ENCODE results near the gene CLUH. TPM values are rescaled to one million over a fixed set of nuclear protein-coding genes. Genes with fewer than 3 reads are reported as not detected.
A peak's percentile ranks its signal among the peaks of the same experiment; 100 is the strongest.

CLUH gene, protein sequence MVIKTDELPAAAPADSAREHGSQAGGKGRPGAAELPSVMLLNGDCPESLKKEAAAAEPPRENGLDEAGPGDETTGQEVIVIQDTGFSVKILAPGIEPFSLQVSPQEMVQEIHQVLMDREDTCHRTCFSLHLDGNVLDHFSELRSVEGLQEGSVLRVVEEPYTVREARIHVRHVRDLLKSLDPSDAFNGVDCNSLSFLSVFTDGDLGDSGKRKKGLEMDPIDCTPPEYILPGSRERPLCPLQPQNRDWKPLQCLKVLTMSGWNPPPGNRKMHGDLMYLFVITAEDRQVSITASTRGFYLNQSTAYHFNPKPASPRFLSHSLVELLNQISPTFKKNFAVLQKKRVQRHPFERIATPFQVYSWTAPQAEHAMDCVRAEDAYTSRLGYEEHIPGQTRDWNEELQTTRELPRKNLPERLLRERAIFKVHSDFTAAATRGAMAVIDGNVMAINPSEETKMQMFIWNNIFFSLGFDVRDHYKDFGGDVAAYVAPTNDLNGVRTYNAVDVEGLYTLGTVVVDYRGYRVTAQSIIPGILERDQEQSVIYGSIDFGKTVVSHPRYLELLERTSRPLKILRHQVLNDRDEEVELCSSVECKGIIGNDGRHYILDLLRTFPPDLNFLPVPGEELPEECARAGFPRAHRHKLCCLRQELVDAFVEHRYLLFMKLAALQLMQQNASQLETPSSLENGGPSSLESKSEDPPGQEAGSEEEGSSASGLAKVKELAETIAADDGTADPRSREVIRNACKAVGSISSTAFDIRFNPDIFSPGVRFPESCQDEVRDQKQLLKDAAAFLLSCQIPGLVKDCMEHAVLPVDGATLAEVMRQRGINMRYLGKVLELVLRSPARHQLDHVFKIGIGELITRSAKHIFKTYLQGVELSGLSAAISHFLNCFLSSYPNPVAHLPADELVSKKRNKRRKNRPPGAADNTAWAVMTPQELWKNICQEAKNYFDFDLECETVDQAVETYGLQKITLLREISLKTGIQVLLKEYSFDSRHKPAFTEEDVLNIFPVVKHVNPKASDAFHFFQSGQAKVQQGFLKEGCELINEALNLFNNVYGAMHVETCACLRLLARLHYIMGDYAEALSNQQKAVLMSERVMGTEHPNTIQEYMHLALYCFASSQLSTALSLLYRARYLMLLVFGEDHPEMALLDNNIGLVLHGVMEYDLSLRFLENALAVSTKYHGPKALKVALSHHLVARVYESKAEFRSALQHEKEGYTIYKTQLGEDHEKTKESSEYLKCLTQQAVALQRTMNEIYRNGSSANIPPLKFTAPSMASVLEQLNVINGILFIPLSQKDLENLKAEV (N-terminal part only)
- polyA plus RNA-seq, result 10 to 100 TPM; 65.2 to 85.5 TPM

GRCh38 chr17:2711608-2712299 lies at the start of gene CLUH:
TSS of gene CLUH (minus strand) at chr17:2711764. CDS start at chr17:2711661, 103 bp downstream.
- WGBS, 2 donors, result 0 to 1% methylated on average over 55 to 76 of the region's 76 CpGs
- H3K9me3 ChIP-seq (ENCODE audit: control insufficient read depth in 2 of 2, insufficient read depth in 1 of 2, low read depth in 1 of 2, low read length in 1 of 2), result no peaks in the 10 kb centered on the region
- H3K4me3 ChIP-seq (ENCODE audit: low read depth in 1 of 2, low read length in 2 of 2), result peak within 1 kb of the TSS; percentile 82 to 87
- peak within 1 kb of the TSS; percentile 87 to 97 for H3K27ac ChIP-seq (ENCODE audit: low read depth in 2 of 2, low read length in 1 of 2)
- no peaks in the 10 kb centered on the region for H3K36me3 ChIP-seq (ENCODE audit: control insufficient read depth in 2 of 2, insufficient read depth in 2 of 2, low read length in 1 of 2)
- peaks cover 19 to 35% of the 10 kb centered on the region in 2 donors for H3K4me1 ChIP-seq (ENCODE audit: control insufficient read depth in 2 of 2, insufficient read depth in 2 of 2, low read length in 1 of 2)
- no peaks in the 10 kb centered on the region for H3K27me3 ChIP-seq (ENCODE audit: control insufficient read depth in 1 of 2, insufficient read depth in 2 of 2, low read length in 2 of 2)

- Histone ChIP-seq H3K4me3 (ENCODE audit: low read depth in 1 of 2, low read length in 2 of 2) (no peak overlapping the region), H3K27ac (ENCODE audit: low read depth in 2 of 2, low read length in 1 of 2) (no peak overlapping the region), H3K27me3 (ENCODE audit: control insufficient read depth in 1 of 2, insufficient read depth in 2 of 2, low read length in 2 of 2) (peaks cover 0 to 12% of the 10 kb centered on the region in 2 donors), H3K4me1 (ENCODE audit: control insufficient read depth in 2 of 2, insufficient read depth in 2 of 2, low read length in 1 of 2) (peaks cover 5 to 6% of the 10 kb centered on the region in 2 donors), H3K36me3 (ENCODE audit: control insufficient read depth in 2 of 2, insufficient read depth in 2 of 2, low read length in 1 of 2) (no peaks in the 10 kb centered on the region), H3K9me3 (ENCODE audit: control insufficient read depth in 2 of 2, insufficient read depth in 1 of 2, low read depth in 1 of 2, low read length in 1 of 2) (no peaks in the 10 kb centered on the region)
- 71% methylated on average over 4 of the region's 4 CpGs for WGBS, 2 donors
Measured at GRCh38 chr17:2758870-2759269, 47.3 kb upstream of the CLUH start.

DNA sequence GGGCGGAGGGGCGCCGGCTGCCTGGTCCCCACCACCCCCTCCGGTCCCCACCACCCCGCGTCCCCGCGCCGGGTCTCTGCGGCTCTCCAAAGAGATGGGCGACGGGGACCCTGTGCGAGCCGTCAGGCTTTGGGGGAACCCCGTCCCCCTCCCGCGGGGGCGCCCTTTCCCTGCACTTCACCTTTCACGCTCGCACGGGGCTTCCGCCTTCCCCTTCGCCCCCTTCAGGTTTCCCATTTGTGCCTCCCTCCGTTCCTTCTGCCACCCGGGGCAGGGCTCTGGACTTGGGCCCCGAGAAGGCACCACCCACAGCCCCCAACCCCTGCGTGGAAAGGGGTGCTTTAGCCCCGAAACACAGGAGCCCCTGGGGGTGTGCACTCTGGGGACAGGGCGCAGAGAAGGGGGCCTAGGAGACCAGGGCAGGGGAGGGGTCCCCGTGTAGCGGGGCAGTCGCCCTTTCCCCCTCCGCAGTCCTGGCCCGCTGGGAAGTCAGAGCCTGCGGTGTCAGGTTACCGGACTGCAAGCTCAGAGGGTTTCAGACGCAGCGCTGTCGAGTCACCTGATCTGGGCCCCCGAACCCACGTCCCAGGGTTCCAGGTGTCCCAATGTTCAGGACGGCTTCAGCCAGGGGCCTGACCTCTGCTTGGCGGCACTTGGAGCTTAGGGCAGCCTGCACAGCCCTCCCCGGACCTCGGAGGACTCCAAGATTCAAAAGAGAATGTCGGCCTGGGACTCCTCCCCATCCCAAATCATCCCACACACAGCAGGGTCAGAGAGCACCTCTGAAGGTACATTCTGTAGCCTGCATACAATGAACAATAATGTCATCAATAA lies 44.5 kb upstream of the CLUH start:
- H3K4me3 ChIP-seq (ENCODE audit: low read depth in 1 of 2, low read length in 2 of 2), result peak overlapping the region in 1 of 2 donors; percentile 52
- no peaks in the 10 kb centered on the region for H3K9me3 ChIP-seq (ENCODE audit: control insufficient read depth in 2 of 2, insufficient read depth in 1 of 2, low read depth in 1 of 2, low read length in 1 of 2)
- 2 to 3% methylated on average over 33 to 46 of the region's 46 CpGs for WGBS, 2 donors
- H3K27ac ChIP-seq (ENCODE audit: low read depth in 2 of 2, low read length in 1 of 2), result no peak overlapping the region
- H3K36me3 ChIP-seq (ENCODE audit: control insufficient read depth in 2 of 2, insufficient read depth in 2 of 2, low read length in 1 of 2), result no peaks in the 10 kb centered on the region
- peaks cover 5 to 6% of the 10 kb centered on the region in 2 donors for H3K4me1 ChIP-seq (ENCODE audit: control insufficient read depth in 2 of 2, insufficient read depth in 2 of 2, low read length in 1 of 2)
- H3K27me3 ChIP-seq (ENCODE audit: control insufficient read depth in 1 of 2, insufficient read depth in 2 of 2, low read length in 2 of 2), result peaks cover 0 to 12% of the 10 kb centered on the region in 2 donors

- Histone ChIP-seq H3K9me3 (ENCODE audit: control insufficient read depth in 2 of 2, insufficient read depth in 1 of 2, low read depth in 1 of 2, low read length in 1 of 2) (peaks cover 0 to 5% of the 10 kb centered on the region in 2 donors), H3K27me3 (ENCODE audit: control insufficient read depth in 1 of 2, insufficient read depth in 2 of 2, low read length in 2 of 2) (peaks cover 0 to 22% of the 10 kb centered on the region in 2 donors), H3K27ac (ENCODE audit: low read depth in 2 of 2, low read length in 1 of 2) (no peak overlapping the region), H3K4me3 (ENCODE audit: low read depth in 1 of 2, low read length in 2 of 2) (no peak overlapping the region), H3K4me1 (ENCODE audit: control insufficient read depth in 2 of 2, insufficient read depth in 2 of 2, low read length in 1 of 2) (peaks cover 4 to 9% of the 10 kb centered on the region in 2 donors), H3K36me3 (ENCODE audit: control insufficient read depth in 2 of 2, insufficient read depth in 2 of 2, low read length in 1 of 2) (no peaks in the 10 kb centered on the region)
- 62 to 77% methylated on average over 2 of the region's 2 CpGs for WGBS, 2 donors
Measured at GRCh38 chr17:2751491-2751890, 39.9 kb upstream of the CLUH start.

DNA sequence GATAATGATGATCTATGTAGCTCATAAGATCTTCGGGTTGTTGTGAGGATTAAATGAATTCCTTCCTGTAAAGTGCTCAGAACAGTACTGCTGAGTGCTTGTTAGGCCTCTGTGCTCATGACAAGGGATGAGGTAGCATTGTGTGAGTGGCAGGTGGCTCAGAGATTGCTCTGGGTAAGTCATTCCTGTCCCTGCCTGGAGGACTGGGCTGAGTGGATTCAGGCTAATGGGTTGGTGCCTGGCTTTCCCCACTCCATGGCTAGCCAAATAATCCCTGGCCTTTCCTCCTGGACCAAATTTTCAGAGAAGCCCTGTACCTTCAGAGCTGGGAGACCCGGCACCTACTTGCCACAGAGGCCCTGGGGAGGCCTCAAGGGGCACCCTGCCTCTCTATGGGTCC lies 39.2 kb upstream of the CLUH start:
- WGBS, 2 donors, result 76 to 82% methylated on average over 2 of the region's 2 CpGs
- peaks cover 0 to 16% of the 10 kb centered on the region in 2 donors for H3K27me3 ChIP-seq (ENCODE audit: control insufficient read depth in 1 of 2, insufficient read depth in 2 of 2, low read length in 2 of 2)
- H3K9me3 ChIP-seq (ENCODE audit: control insufficient read depth in 2 of 2, insufficient read depth in 1 of 2, low read depth in 1 of 2, low read length in 1 of 2), result peaks cover 0 to 5% of the 10 kb centered on the region in 2 donors
- peaks cover 0 to 4% of the 10 kb centered on the region in 2 donors for H3K4me1 ChIP-seq (ENCODE audit: control insufficient read depth in 2 of 2, insufficient read depth in 2 of 2, low read length in 1 of 2)
- H3K36me3 ChIP-seq (ENCODE audit: control insufficient read depth in 2 of 2, insufficient read depth in 2 of 2, low read length in 1 of 2), result no peaks in the 10 kb centered on the region
- H3K4me3 ChIP-seq (ENCODE audit: low read depth in 1 of 2, low read length in 2 of 2), result no peak overlapping the region
- no peak overlapping the region for H3K27ac ChIP-seq (ENCODE audit: low read depth in 2 of 2, low read length in 1 of 2)

DNA sequence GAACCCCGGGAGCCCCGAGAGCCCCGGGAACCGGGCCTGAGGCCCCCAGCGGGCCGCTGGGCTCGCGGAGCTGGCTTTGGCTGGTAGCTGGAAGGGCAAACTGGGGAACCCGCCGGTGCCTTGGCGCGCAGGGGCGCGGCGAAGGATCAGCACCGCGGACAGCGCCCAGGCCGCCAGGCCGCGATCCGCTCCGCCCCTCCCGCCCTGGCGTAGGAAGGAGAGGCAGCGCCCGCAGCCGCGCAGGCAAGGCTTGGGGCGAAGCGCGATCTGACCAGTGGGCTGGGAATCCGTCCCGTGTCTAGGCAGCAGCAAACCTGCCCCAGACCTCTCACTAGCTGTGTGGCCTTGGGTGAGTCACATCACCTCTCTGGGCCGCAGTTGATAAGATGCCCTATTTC lies 38.2 kb upstream of the CLUH start:
- 1% methylated on average over 33 to 35 of the region's 35 CpGs for WGBS, 2 donors
- Histone ChIP-seq H3K27ac (ENCODE audit: low read depth in 2 of 2, low read length in 1 of 2) (no peak overlapping the region), H3K36me3 (ENCODE audit: control insufficient read depth in 2 of 2, insufficient read depth in 2 of 2, low read length in 1 of 2) (no peaks in the 10 kb centered on the region), H3K9me3 (ENCODE audit: control insufficient read depth in 2 of 2, insufficient read depth in 1 of 2, low read depth in 1 of 2, low read length in 1 of 2) (peaks cover 0 to 5% of the 10 kb centered on the region in 2 donors), H3K27me3 (ENCODE audit: control insufficient read depth in 1 of 2, insufficient read depth in 2 of 2, low read length in 2 of 2) (peaks cover 0 to 13% of the 10 kb centered on the region in 2 donors), H3K4me1 (ENCODE audit: control insufficient read depth in 2 of 2, insufficient read depth in 2 of 2, low read length in 1 of 2) (peaks cover 0 to 4% of the 10 kb centered on the region in 2 donors), H3K4me3 (ENCODE audit: low read depth in 1 of 2, low read length in 2 of 2) (peak overlapping the region in 1 of 2 donors; percentile 1)

GRCh38 chr17:2749058-2749783 lies 37.7 kb upstream of the CLUH start, which contains the start of gene CCDC92B:
TSS of gene CCDC92B (minus strand) at chr17:2749652. CDS start at chr17:2735145, 14,507 bp downstream.
- 4 to 14% methylated on average over 14 to 69 of the region's 76 CpGs for WGBS, 2 donors
- H3K27me3 ChIP-seq (ENCODE audit: control insufficient read depth in 1 of 2, insufficient read depth in 2 of 2, low read length in 2 of 2), result peaks cover 0 to 13% of the 10 kb centered on the region in 2 donors

More at GRCh38 chr17:2749058-2749783, 37.7 kb upstream of the CLUH start, which contains the start of gene CCDC92B:
- Histone ChIP-seq H3K4me3 (ENCODE audit: low read depth in 1 of 2, low read length in 2 of 2) (peak within 1 kb of the TSS in 1 of 2 donors; percentile 1), H3K27ac (ENCODE audit: low read depth in 2 of 2, low read length in 1 of 2) (no peak within 1 kb of the TSS), H3K4me1 (ENCODE audit: control insufficient read depth in 2 of 2, insufficient read depth in 2 of 2, low read length in 1 of 2) (peaks cover 0 to 4% of the 10 kb centered on the region in 2 donors), H3K9me3 (ENCODE audit: control insufficient read depth in 2 of 2, insufficient read depth in 1 of 2, low read depth in 1 of 2, low read length in 1 of 2) (peaks cover 0 to 5% of the 10 kb centered on the region in 2 donors), H3K36me3 (ENCODE audit: control insufficient read depth in 2 of 2, insufficient read depth in 2 of 2, low read length in 1 of 2) (no peaks in the 10 kb centered on the region)

Measured in esophagus (tissue), 2 donors.